Heart left ventricle (tissue), 13 donors: Measurements from ENCODE around the gene PIM1.
A peak's percentile ranks its signal among the peaks of the same experiment; 100 is the strongest.

Source experiments
- CTCF ChIP-seq, 12 donors: fragments of 200-600 bp; sonication (generic) in 4 of 12; IDR thresholded peaks; one replicate each; pipeline versions ENCODE4 v1.5.0 to v1.8.0; 2018 to 2022; ENCODE audit warnings: antibody characterized with exemption in 12 of 12, mild to moderate bottlenecking in 5 of 12
- POLR2A ChIP-seq, 2 donors: fragments of 450-650 bp; IDR thresholded peaks; one replicate each; pipeline ENCODE4 v1.6.1; 2017; ENCODE audit warnings: antibody characterized with exemption in 2 of 2, mild to moderate bottlenecking in 2 of 2, moderate library complexity in 2 of 2
- donor health status: ischemic (EF 13 %, LVEDD 7.1; RV severe dilation, severe dysfunction).
- donor health status: DM: no; HTN: yes; CAD: no.
- donor health status: DM: no; HTN: no; CAD: no.
- donor health status: ischemic (EF 25% LVEDD 6.9; RV normal size, moderate dysfunction).
- donor health status: ischemic (EF 25% LVEDD 5.7; RV mildly dilated, moderate dysfunction).
- donor health status: ischemic (EF 35%, LVEDD 5.7; RV mildly dilated, moderate dysfunction).
- donor health status: nonischemic (EF 11% LVEDD 7.7; RV severe dilation, severe dysfunction).
- donor health status: DM: yes; HTN: yes; CAD: no.
- donor health status: PGD.
- donor health status: ischemic (EF 29% LVEDD 5.4; RV normal size, mild dysfunction).
- donor health status: nonischemic (EF 23%, LVEDD 6.1; RV moderate dilation, normal function).

- TF ChIP-seq CTCF (IDR thresholded peaks at IDR 0.05) (peak; percentile 86 to 98 (median 96)), POLR2A (IDR thresholded peaks at IDR 0.05) (no peak)
Measured at GRCh38 chr6:37171970-37172812, 2.2 kb downstream of the PIM1 start.
